Astrocyte (in vitro differentiated cells and primary cell): ENCODE data around the gene SH3BP5L. TPM values are rescaled to one million over a fixed set of nuclear protein-coding genes. Genes with fewer than 3 reads are reported as not detected.

Experiments used
- DNase-seq: peaks from one replicate; pipeline ENCODE4 v3.0.0-alpha.2; 2010; ENCODE audit warnings: low read depth
- FAIRE-seq: peaks from 2 replicates; lab custom pipeline; 2011; peaks lifted over from hg19 to GRCh38; lab: Jason Lieb, UNC
- H2AFZ ChIP-seq: 2 replicates; pipeline ENCODE4 v1.6.0; 2012; ENCODE audit warnings: low read depth, low read length, inconsistent platforms
- H3K27ac ChIP-seq: 2 replicates; pipeline ENCODE4 v1.5.1; 2011; ENCODE audit warnings: low read depth, low read length, inconsistent platforms
- H3K27me3 ChIP-seq: 2 replicates; pipeline ENCODE4 v1.6.0; 2011; ENCODE audit warnings: low read length, inconsistent platforms; ENCODE audit not compliant: insufficient read depth
- H3K36me3 ChIP-seq: 2 replicates; pipeline ENCODE4 v1.5.1; 2011; ENCODE audit warnings: low read length, inconsistent platforms; ENCODE audit not compliant: insufficient read depth
- H3K4me1 ChIP-seq: 2 replicates; pipeline ENCODE4 v1.5.1; 2011; ENCODE audit warnings: low read length, inconsistent platforms; ENCODE audit not compliant: insufficient read depth
- H3K4me2 ChIP-seq: 2 replicates; pipeline ENCODE4 v1.6.0; 2012; ENCODE audit warnings: low read length, inconsistent platforms
- H3K4me3 ChIP-seq: 2 replicates; pipeline ENCODE4 v1.5.1; 2011; ENCODE audit warnings: low read depth, mild to moderate bottlenecking, low read length, inconsistent platforms; ENCODE audit not compliant: insufficient read depth
- H3K79me2 ChIP-seq: 2 replicates; pipeline ENCODE4 v1.6.0; 2012; ENCODE audit warnings: mild to moderate bottlenecking, low read length, inconsistent platforms; ENCODE audit not compliant: insufficient read depth
- H3K9ac ChIP-seq: 2 replicates; pipeline ENCODE4 v1.6.0; 2012; ENCODE audit warnings: mild to moderate bottlenecking, low read length, inconsistent platforms
- H3K9me3 ChIP-seq: 2 replicates; pipeline ENCODE4 v1.5.1; 2012; ENCODE audit warnings: low read depth, mild to moderate bottlenecking, low read length, inconsistent platforms; ENCODE audit not compliant: insufficient read depth
- H4K20me1 ChIP-seq: 2 replicates; pipeline ENCODE4 v1.6.0; 2012; ENCODE audit warnings: low read length, inconsistent platforms; ENCODE audit not compliant: insufficient read depth
- H3K27ac Mint-ChIP-seq: one replicate; pipeline ENCODE4 v1.8.0; 2021; ENCODE audit warnings: mild to moderate bottlenecking, mixed read lengths; ENCODE audit not compliant: unreplicated experiment
- H3K27me3 Mint-ChIP-seq: one replicate; pipeline ENCODE4 v1.8.0; 2021; ENCODE audit warnings: low read depth, mixed read lengths; ENCODE audit not compliant: unreplicated experiment
- H3K36me3 Mint-ChIP-seq: one replicate; pipeline ENCODE4 v1.8.0; 2021; ENCODE audit warnings: low read depth, mixed read lengths; ENCODE audit not compliant: unreplicated experiment
- H3K4me1 Mint-ChIP-seq: one replicate; pipeline ENCODE4 v1.8.0; 2021; ENCODE audit warnings: low read depth, mixed read lengths; ENCODE audit not compliant: unreplicated experiment
- H3K4me3 Mint-ChIP-seq: one replicate; pipeline ENCODE4 v1.8.0; 2021; ENCODE audit warnings: mild to moderate bottlenecking, moderate library complexity, mixed read lengths; ENCODE audit not compliant: unreplicated experiment
- H3K9me3 Mint-ChIP-seq: one replicate; pipeline ENCODE4 v1.8.0; 2021; ENCODE audit warnings: mild to moderate bottlenecking, mixed read lengths; ENCODE audit not compliant: unreplicated experiment
- EZH2 ChIP-seq: IDR thresholded peaks from 2 replicates; pipeline ENCODE4 v1.6.1; 2012; ENCODE audit warnings: mild to moderate bottlenecking, low read length, inconsistent platforms; ENCODE audit not compliant: insufficient read depth
- total RNA-seq: library from RNA; stranded (reverse); gene quantifications from 2 replicates; pipeline ENCODE4 v1.2.1, GENCODE V29; 2021
- TF ChIP-seq, protein P1 (sequence below): IDR thresholded peaks from 2 replicates; pipeline ENCODE4 v1.5.1; 2011; ENCODE audit warnings: low read depth, mild to moderate bottlenecking, inconsistent platforms, low read length, moderate library complexity; ENCODE audit not compliant: insufficient read depth

The SH3BP5L gene
- total RNA-seq, 1 donor from 2014 or later, result 37.7 TPM

DNA sequence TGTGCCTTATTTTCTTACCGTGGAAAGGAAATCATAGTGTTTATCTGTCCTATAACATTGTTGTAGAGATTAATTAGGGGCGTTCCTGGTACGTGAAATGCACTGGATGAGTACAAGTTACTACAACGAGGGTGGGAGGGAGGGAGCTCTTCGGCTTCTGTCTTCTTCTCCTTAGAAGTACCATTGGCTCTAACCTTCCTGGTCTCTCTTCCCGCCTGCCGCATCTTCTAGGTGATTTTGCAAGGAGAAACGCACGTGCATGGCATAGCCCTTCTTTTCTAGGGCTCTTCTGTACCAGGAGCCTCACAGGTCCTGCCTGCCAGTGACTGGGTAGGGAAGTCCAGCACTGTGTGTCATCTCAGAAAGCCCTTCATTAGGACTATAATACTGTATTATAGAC lies 16.8 kb downstream of the SH3BP5L start:
- H3K27ac Mint-ChIP-seq, result no peak overlapping the region
- H3K4me3 Mint-ChIP-seq, result no peak overlapping the region
- no peak for DNase-seq
- peaks cover 20% of the 10 kb centered on the region for H3K36me3 Mint-ChIP-seq
- peaks cover 2% of the 10 kb centered on the region for H3K9me3 Mint-ChIP-seq
- peaks cover 39% of the 10 kb centered on the region for H4K20me1 ChIP-seq
- H3K27ac ChIP-seq, result no peak overlapping the region
- peaks cover 11% of the 10 kb centered on the region for H3K36me3 ChIP-seq
- H3K4me2 ChIP-seq, result no peak overlapping the region
- H3K4me1 ChIP-seq, result peaks cover 3% of the 10 kb centered on the region
- H2AFZ ChIP-seq, result no peak overlapping the region
- TF ChIP-seq, protein P1, sequence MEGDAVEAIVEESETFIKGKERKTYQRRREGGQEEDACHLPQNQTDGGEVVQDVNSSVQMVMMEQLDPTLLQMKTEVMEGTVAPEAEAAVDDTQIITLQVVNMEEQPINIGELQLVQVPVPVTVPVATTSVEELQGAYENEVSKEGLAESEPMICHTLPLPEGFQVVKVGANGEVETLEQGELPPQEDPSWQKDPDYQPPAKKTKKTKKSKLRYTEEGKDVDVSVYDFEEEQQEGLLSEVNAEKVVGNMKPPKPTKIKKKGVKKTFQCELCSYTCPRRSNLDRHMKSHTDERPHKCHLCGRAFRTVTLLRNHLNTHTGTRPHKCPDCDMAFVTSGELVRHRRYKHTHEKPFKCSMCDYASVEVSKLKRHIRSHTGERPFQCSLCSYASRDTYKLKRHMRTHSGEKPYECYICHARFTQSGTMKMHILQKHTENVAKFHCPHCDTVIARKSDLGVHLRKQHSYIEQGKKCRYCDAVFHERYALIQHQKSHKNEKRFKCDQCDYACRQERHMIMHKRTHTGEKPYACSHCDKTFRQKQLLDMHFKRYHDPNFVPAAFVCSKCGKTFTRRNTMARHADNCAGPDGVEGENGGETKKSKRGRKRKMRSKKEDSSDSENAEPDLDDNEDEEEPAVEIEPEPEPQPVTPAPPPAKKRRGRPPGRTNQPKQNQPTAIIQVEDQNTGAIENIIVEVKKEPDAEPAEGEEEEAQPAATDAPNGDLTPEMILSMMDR, result no peak
- no peak for TF ChIP-seq EZH2
- H3K9me3 ChIP-seq, result no peaks in the 10 kb centered on the region
- no peak overlapping the region for H3K4me3 ChIP-seq
- no peaks in the 10 kb centered on the region for H3K79me2 ChIP-seq
- no peak overlapping the region for H3K9ac ChIP-seq
- no peaks in the 10 kb centered on the region for H3K27me3 ChIP-seq
- peaks cover 8% of the 10 kb centered on the region for H3K27me3 Mint-ChIP-seq
- H3K4me1 Mint-ChIP-seq, result no peaks in the 10 kb centered on the region
- no peak for FAIRE-seq

DNA sequence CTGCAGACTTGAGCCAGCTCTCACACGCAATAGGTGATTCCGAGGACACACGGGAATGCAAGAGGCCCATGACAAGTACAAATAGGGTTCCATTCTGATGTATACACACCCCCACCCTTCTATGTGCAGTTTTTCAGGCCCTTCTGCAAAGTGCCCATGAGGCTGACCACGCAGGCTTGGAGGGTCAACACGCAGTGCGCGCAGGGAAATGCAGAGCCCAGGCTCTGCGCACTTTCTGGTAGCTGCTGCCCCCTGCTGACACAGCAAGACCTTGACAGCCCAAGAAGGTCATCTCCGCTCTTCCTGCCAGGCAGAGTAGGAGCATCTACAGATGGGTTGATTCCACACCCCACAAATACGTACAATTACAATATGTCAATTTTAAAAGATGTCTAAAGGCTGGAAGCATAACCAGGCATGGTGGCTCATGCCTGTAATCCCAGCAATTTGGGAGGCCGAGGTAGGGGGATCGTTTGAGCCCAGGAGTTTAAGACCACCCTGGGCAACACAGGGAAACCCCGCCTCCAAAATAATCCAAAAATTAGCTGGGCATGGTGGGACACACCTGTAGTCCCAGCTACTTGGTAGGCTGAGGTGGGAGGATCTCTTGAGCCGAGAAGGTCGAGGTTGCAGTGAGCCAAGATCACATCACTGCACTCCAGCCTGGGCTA lies 18.5 kb downstream of the SH3BP5L start:
- H3K27ac Mint-ChIP-seq, result no peak overlapping the region
- no peak overlapping the region for H3K4me3 Mint-ChIP-seq
- H3K4me2 ChIP-seq, result no peak overlapping the region
- no peaks in the 10 kb centered on the region for H3K27me3 ChIP-seq
- DNase-seq (no peak), FAIRE-seq (no peak)
- no peak overlapping the region for H3K27ac ChIP-seq
- H3K36me3 ChIP-seq, result no peaks in the 10 kb centered on the region
- H3K9me3 ChIP-seq, result no peaks in the 10 kb centered on the region
- no peak overlapping the region for H3K9ac ChIP-seq
- no peaks in the 10 kb centered on the region for H3K79me2 ChIP-seq
- peaks cover 3% of the 10 kb centered on the region for H3K4me1 ChIP-seq
- H3K9me3 Mint-ChIP-seq, result peaks cover 3% of the 10 kb centered on the region
- H3K27me3 Mint-ChIP-seq, result peaks cover 8% of the 10 kb centered on the region
- H4K20me1 ChIP-seq, result peaks cover 24% of the 10 kb centered on the region
- TF ChIP-seq, protein P1, result peak; percentile 37
- TF ChIP-seq EZH2, result no peak
- H3K36me3 Mint-ChIP-seq, result peaks cover 4% of the 10 kb centered on the region
- H2AFZ ChIP-seq, result no peak overlapping the region
- H3K4me3 ChIP-seq, result no peak overlapping the region
- no peaks in the 10 kb centered on the region for H3K4me1 Mint-ChIP-seq

DNA sequence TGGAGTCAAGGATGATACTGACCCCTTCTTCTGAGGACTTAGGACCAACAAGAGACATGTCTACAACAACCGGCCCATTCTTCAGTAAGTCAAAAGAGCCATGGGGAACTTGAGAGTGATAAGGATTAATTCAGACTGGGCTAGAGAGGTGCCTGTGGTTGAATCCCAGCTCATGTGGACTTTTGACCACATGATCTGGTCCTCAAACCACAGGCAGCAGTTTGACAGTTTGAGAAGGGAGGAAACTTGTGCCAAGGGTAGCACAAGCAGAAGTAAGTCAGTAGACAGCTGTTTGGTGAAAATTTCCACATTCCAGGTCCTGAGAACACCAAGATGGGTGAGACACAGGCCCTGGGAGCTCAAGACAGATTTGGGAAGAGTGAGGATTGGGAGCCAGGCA lies 19.8 kb downstream of the SH3BP5L start:
- H3K4me1 ChIP-seq, result peaks cover under 1% of the 10 kb centered on the region
- H2AFZ ChIP-seq, result no peak overlapping the region
- no peaks in the 10 kb centered on the region for H3K36me3 ChIP-seq
- H3K27ac Mint-ChIP-seq, result no peak overlapping the region
- FAIRE-seq (no peak), DNase-seq (no peak)
- no peak overlapping the region for H3K4me3 ChIP-seq
- H3K27ac ChIP-seq, result no peak overlapping the region
- H3K36me3 Mint-ChIP-seq, result peaks cover 2% of the 10 kb centered on the region
- no peaks in the 10 kb centered on the region for H3K27me3 ChIP-seq
- no peaks in the 10 kb centered on the region for H3K79me2 ChIP-seq
- no peak overlapping the region for H3K9ac ChIP-seq
- H3K4me1 Mint-ChIP-seq, result no peaks in the 10 kb centered on the region
- H3K9me3 ChIP-seq, result no peaks in the 10 kb centered on the region
- peaks cover 3% of the 10 kb centered on the region for H3K9me3 Mint-ChIP-seq
- H4K20me1 ChIP-seq, result peaks cover 16% of the 10 kb centered on the region
- H3K4me2 ChIP-seq, result no peak overlapping the region
- no peak overlapping the region for H3K4me3 Mint-ChIP-seq
- TF ChIP-seq, protein P1, result no peak
- TF ChIP-seq EZH2, result no peak
- peaks cover 8% of the 10 kb centered on the region for H3K27me3 Mint-ChIP-seq
